T-cell (primary cell): Measurements from ENCODE around the gene EXOC3. TPM values are rescaled to one million over a fixed set of nuclear protein-coding genes. Genes with fewer than 3 reads are reported as not detected.

ENCODE experiments used
- ATAC-seq, 4 experiments: fragments of 200-7000 bp in 3 of 4; fragments of 150-1000 bp in 1 of 4; cut with Tn5 transposase; replicated peaks in 1 of 4; 1 replicate in 3 of 4; 2 replicates in 1 of 4; pipeline ENCODE4 v1.10.0; 2021; ENCODE audit warnings: moderate library complexity in 3 of 4, mild to moderate bottlenecking in 2 of 4, moderate number of reproducible peaks in 1 of 4
- CTCF ChIA-PET, 2 donors: fragments of 300-600 bp; sonication (Branson Sonifier 250); formaldehyde crosslinking; loops; one replicate each; lab custom pipeline; 2022; ENCODE audit warnings: antibody characterized with exemption in 2 of 2; lab: Charles Lee
- POLR2A ChIA-PET, 2 donors: fragments of 300-600 bp; sonication (Branson Sonifier 250); formaldehyde crosslinking; loops; one replicate each; lab custom pipeline; 2022; ENCODE audit warnings: antibody characterized with exemption in 2 of 2; lab: Charles Lee
- DNase-seq, 35 experiments: peaks; one replicate each; pipeline versions ENCODE4 v3.0.0 to v3.0.0-alpha.2; 2013 to 2023
- H3K27ac ChIP-seq: one replicate; pipeline ENCODE4 v1.5.1; 2013; ENCODE audit warnings: low read length
- H3K27me3 ChIP-seq, 2 experiments: replicated peaks in 1 of 2; 1 replicate in 1 of 2; 2 replicates in 1 of 2; pipeline versions ENCODE4 v1.6.1 to v1.7.0; 2013; ENCODE audit warnings: low read length in 1 of 2, mixed read lengths in 1 of 2; ENCODE audit not compliant: control insufficient read depth in 2 of 2, insufficient read depth in 2 of 2; ENCODE audit errors: extremely low read depth in 1 of 2
- H3K36me3 ChIP-seq, 2 donors: 1 replicate in 1 of 2; 2 replicates in 1 of 2; pipeline versions ENCODE4 v1.6.1 to v1.7.0; 2013; ENCODE audit warnings: low read length in 1 of 2; ENCODE audit not compliant: control insufficient read depth in 2 of 2, insufficient read depth in 1 of 2; ENCODE audit errors: extremely low read depth in 1 of 2
- H3K4me1 ChIP-seq, 2 experiments: 1 replicate in 1 of 2; 2 replicates in 1 of 2; pipeline versions ENCODE4 v1.6.1 to v1.7.0; 2013; ENCODE audit warnings: low read length in 2 of 2, mixed read lengths in 1 of 2; ENCODE audit not compliant: insufficient read depth in 2 of 2, control insufficient read depth in 1 of 2; ENCODE audit errors: extremely low read depth in 1 of 2
- H3K4me3 ChIP-seq, 2 donors: 1 replicate in 1 of 2; 2 replicates in 1 of 2; pipeline versions ENCODE4 v1.5.1 to v1.7.0; 2013; ENCODE audit warnings: mild to moderate bottlenecking in 2 of 2, low read length in 1 of 2, moderate library complexity in 1 of 2; ENCODE audit not compliant: control insufficient read depth in 1 of 2; ENCODE audit errors: extremely low read depth in 1 of 2
- H3K9me3 ChIP-seq: 2 replicates; pipeline ENCODE4 v1.7.0; 2013
- H3K27ac Mint-ChIP-seq, 2 donors: one replicate each; pipeline ENCODE4 v1.8.0; 2020 to 2021; ENCODE audit warnings: mild to moderate bottlenecking in 2 of 2, mixed read lengths in 2 of 2
- H3K27me3 Mint-ChIP-seq, 2 donors: one replicate each; pipeline ENCODE4 v1.8.0; 2021 to 2022; ENCODE audit warnings: mixed read lengths in 2 of 2
- H3K36me3 Mint-ChIP-seq: one replicate; pipeline ENCODE4 v1.8.0; 2021; ENCODE audit warnings: mixed read lengths
- H3K4me1 Mint-ChIP-seq, 3 donors: one replicate each; pipeline ENCODE4 v1.8.0; 2020 to 2022; ENCODE audit warnings: mixed read lengths in 3 of 3, mild to moderate bottlenecking in 1 of 3
- H3K4me3 Mint-ChIP-seq, 3 donors: one replicate each; pipeline ENCODE4 v1.8.0; 2020 to 2022; ENCODE audit warnings: mild to moderate bottlenecking in 3 of 3, mixed read lengths in 3 of 3, moderate library complexity in 3 of 3
- H3K9me3 Mint-ChIP-seq, 3 donors: one replicate each; pipeline ENCODE4 v1.8.0; 2020 to 2022; ENCODE audit warnings: mixed read lengths in 3 of 3
- WGBS: methylation state at CpG from one replicate; pipeline ENCODE4 v1.1.5; 2013; ENCODE audit warnings: missing lambda C conversion rate; ENCODE audit not compliant: insufficient coverage; 5-methylcytosine and 5-hydroxymethylcytosine counted together
- total RNA-seq, 35 experiments: library from RNA in 6 of 35; stranded (reverse) in 6 of 35; fragments of 120-200 nt in 1 of 35; gene quantifications; one replicate each; pipeline versions ENCODE4 v1.2.1 to v1.2.4 and lab custom pipeline; 2013 to 2026

EXOC3 gene
- 10 to 100 TPM; 81.6 to 99.8 (median 84.2) TPM for total RNA-seq
- 45.7 TPM for total RNA-seq (2013)
- total RNA-seq (lab: John Stamatoyannopoulos, UW): 62.4 to 108 (median 82.9) reads per million in 29 experiments

DNA sequence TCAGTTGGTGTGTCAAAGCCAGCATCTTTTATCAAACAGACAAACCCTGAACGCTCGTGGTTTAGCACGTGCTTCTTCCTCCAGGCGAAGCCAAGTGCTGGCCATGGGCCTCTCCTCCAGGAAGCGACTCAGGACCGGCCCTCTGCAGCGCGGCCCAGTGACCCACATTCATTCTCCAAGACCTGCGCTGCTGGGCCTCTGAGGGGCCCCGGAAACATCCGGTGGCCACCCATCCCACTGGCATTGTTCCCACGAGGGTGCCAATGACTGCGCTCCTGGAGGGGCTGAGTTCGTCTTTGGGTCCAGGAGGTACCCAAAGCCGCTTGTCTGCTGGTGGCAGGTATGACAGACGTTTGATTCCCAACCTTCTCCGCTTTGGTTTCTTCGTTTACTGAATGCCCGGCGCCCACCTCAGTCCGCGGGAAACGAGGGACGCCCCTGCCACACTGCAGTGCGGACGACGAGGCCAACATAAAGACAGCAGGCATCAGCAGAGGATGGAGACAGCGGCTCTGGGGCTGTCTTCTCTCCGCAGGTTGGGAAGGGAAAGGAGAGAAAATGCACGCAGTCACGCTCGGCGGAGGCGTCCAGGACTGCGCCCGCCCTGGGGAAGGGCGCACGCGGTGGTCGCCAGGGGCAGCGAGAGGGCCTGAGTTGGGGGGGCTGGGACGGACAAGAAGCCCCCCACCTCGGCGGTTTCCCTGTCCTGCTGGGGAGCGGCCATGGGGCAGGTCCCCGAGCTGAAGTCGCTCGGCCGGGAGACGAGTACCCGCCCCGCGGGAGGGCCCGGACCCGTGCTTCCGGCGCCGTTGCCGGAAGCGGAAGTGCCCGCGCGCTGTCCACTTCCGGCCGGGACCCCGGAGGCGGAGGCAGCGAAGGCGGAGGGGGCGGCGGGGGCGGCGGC, at the start of gene EXOC3:
Gene EXOC3 (plus strand): TSS at position 842 of the 904 bp plus-strand sequence. CDS start 3,030 bp downstream, outside the sequence.
- Mint-ChIP-seq H3K36me3 (peaks cover 8% of the 10 kb centered on the region), H3K4me3 (peak within 1 kb of the TSS; percentile 93 to 98 (median 94)), H3K4me1 (peaks cover 37 to 42% (median 42%) of the 10 kb centered on the region in 3 donors), H3K27me3 (no peaks in the 10 kb centered on the region), H3K27ac (peak within 1 kb of the TSS; percentile 95 to 98), H3K9me3 (no peaks in the 10 kb centered on the region)
- H3K4me1 ChIP-seq: peaks cover 0 to 24% of the 10 kb centered on the region in 2 experiments
- H3K9me3 ChIP-seq: no peaks in the 10 kb centered on the region
- ChIA-PET CTCF (no interaction called here), POLR2A (no interaction called here)
- peaks cover 0 to 6% of the 10 kb centered on the region in 2 experiments for H3K27me3 ChIP-seq
- DNase-seq (peak; percentile 43 to 84 (median 64)), ATAC-seq (peak; percentile 89 to 91 (median 90))
- peak within 1 kb of the TSS; percentile 70 to 88 for H3K4me3 ChIP-seq
- WGBS: 2% methylated on average over 57 of the region's 73 CpGs
- peak within 1 kb of the TSS; percentile 72 for H3K27ac ChIP-seq
- peaks cover 6 to 15% of the 10 kb centered on the region in 2 donors for H3K36me3 ChIP-seq

DNA sequence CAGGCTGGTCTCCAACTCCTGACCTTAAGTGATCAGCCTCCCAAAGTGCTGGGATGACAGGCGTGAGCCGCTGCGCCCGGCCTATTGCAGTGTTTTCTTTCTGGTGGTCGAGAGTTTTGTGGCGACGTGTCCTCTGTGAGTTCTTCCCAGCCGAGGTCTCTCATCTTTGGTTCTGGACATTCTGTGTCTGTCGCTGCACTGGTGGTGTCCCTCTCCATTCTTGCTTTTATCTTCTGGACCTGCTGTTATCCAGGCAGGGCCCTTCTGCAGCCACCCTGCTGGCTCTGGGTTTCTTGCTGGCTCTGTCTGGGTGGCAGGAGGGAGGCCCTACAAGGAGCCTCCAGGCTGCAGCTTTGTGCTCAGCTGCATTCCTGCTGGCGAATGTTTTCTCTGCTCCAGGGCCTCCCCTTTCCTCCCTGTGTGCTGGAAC, 49.1 kb upstream of the EXOC3 start:
- ChIA-PET POLR2A (no interaction called here), CTCF (no interaction called here)
- no peak for ATAC-seq
- Mint-ChIP-seq H3K27me3 (no peaks in the 10 kb centered on the region), H3K27ac (no peak overlapping the region), H3K4me1 (peaks cover 16 to 30% (median 24%) of the 10 kb centered on the region in 3 donors), H3K36me3 (no peaks in the 10 kb centered on the region), H3K4me3 (peak overlapping the region in 1 of 3 donors; percentile 70), H3K9me3 (no peaks in the 10 kb centered on the region)
- H3K27ac ChIP-seq: no peak overlapping the region
- peaks cover 0 to 10% of the 10 kb centered on the region in 2 experiments for H3K27me3 ChIP-seq
- peak in 1 of 35 experiments; percentile 5 for DNase-seq
- 99% methylated on average over 9 of the region's 10 CpGs for WGBS
- H3K36me3 ChIP-seq: no peaks in the 10 kb centered on the region
- peaks cover 9 to 12% of the 10 kb centered on the region in 2 experiments for H3K4me1 ChIP-seq
- H3K9me3 ChIP-seq: no peaks in the 10 kb centered on the region
- H3K4me3 ChIP-seq: no peak overlapping the region

DNA sequence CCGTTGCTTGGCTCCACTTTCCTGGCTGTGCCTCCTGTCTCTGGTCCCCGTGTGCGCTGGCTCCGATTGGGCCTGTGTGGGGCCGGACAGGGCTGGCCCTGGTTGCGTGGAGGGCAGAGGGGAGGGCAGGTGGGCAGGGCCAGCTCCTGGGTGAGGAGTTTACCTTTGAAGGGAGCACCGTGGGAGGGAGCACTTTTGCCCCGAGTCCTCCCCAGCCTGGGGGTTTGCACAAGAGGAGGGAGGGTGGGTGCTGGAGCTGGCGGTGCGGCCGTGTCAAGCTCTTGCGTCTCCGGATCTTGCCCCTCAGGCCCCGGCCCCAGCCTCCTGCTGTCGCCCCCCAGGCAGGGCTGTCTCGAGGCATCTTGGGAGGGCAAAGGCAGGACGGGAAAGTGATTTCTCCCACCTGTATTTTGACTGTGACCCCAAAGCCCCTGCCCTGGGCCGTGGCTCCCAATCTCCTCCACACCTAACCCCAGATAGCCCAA, 48.3 kb upstream of the EXOC3 start:
- ChIA-PET CTCF (no interaction called here), POLR2A (no interaction called here)
- H3K27ac ChIP-seq: no peak overlapping the region
- Mint-ChIP-seq H3K4me3 (no peak overlapping the region), H3K4me1 (peaks cover 16 to 30% (median 27%) of the 10 kb centered on the region in 3 donors), H3K27me3 (peaks cover 0 to 1% of the 10 kb centered on the region in 2 donors), H3K36me3 (no peaks in the 10 kb centered on the region), H3K27ac (no peak overlapping the region), H3K9me3 (no peaks in the 10 kb centered on the region)
- ATAC-seq (no peak), DNase-seq (peak in 1 of 35 experiments; percentile 4)
- no peak overlapping the region for H3K4me3 ChIP-seq
- peaks cover 9 to 15% of the 10 kb centered on the region in 2 experiments for H3K4me1 ChIP-seq
- H3K36me3 ChIP-seq: no peaks in the 10 kb centered on the region
- WGBS: 92% methylated on average over 18 of the region's 18 CpGs
- H3K27me3 ChIP-seq: peaks cover 0 to 16% of the 10 kb centered on the region in 2 experiments
- H3K9me3 ChIP-seq: no peaks in the 10 kb centered on the region

DNA sequence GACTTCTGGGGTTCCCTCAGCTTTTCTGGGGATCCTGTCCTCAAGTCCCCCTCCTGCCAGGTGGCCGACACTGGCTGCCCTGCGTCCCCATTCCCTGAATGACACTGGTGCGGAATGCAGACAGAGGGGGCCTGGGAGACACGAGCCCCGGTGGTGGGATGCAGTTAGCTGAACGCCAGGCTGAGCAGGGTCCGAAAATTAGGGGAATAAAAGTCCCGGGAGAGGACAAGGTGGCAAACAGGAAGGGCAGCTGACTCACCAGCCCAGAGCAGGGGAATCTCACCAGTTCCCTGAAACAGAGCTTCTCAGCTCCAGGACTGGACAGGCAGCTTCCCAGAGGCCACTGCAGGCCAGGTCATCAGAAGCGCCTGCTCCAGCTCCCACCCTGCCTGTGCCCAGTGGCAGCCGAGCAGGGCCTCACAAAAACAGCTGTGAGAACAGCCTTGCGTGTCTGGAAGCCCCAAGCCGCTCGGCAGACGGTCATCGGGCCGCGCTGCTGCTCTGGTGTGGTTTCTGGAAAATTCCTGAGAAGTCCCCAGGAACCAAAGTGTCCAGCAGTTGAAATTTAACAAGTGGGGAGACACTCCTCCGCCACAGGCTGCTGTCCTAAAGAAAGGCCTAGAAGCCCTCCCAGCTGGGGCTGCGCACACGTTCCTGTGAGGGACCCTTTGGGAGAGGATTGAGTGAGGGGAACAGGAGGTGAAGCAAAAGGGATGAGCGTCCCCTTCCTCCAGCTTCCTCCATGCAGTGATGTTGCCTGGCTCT, 47.6 kb upstream of the EXOC3 start:
- no peaks in the 10 kb centered on the region for H3K9me3 ChIP-seq
- H3K4me1 Mint-ChIP-seq: peaks cover 20 to 27% (median 27%) of the 10 kb centered on the region in 3 donors
- CTCF ChIA-PET: no interaction called here
- peaks cover 9 to 19% of the 10 kb centered on the region in 2 experiments for H3K4me1 ChIP-seq
- no peak overlapping the region for H3K4me3 Mint-ChIP-seq
- no peak overlapping the region for H3K27ac Mint-ChIP-seq
- no peak overlapping the region for H3K27ac ChIP-seq
- H3K36me3 Mint-ChIP-seq: no peaks in the 10 kb centered on the region
- no peak overlapping the region for H3K4me3 ChIP-seq
- H3K27me3 ChIP-seq: peaks cover 0 to 21% of the 10 kb centered on the region in 2 experiments
- DNase-seq (peak in 1 of 35 experiments; percentile 5), ATAC-seq (no peak)
- H3K9me3 Mint-ChIP-seq: no peaks in the 10 kb centered on the region
- H3K36me3 ChIP-seq: no peaks in the 10 kb centered on the region
- WGBS: 89% methylated on average over 21 of the region's 21 CpGs
- H3K27me3 Mint-ChIP-seq: peaks cover 3 to 7% of the 10 kb centered on the region in 2 donors
- POLR2A ChIA-PET: interaction anchor here in 1 of 2 donors (0.6 kb wide), 1 partner anchor 982 kb away, joined by 3 read pairs; no protein-coding TSS in a partner anchor

- ChIA-PET POLR2A (interaction anchor here in 1 of 2 donors (0.6 kb wide), 1 partner anchor 982 kb away, joined by 3 read pairs; no protein-coding TSS in a partner anchor), CTCF (no interaction called here)
- H3K9me3 ChIP-seq: no peaks in the 10 kb centered on the region
- H3K4me1 Mint-ChIP-seq: peaks cover 18 to 20% (median 20%) of the 10 kb centered on the region in 3 donors
- DNase-seq (peak in 1 of 35 experiments; percentile 5), ATAC-seq (no peak)
- H3K27me3 Mint-ChIP-seq: peaks cover 6 to 12% of the 10 kb centered on the region in 2 donors
- H3K36me3 Mint-ChIP-seq: no peaks in the 10 kb centered on the region
- H3K4me3 ChIP-seq: no peak overlapping the region
- H3K27ac ChIP-seq: no peak overlapping the region
- WGBS: 95% methylated on average over 6 of the region's 17 CpGs
- H3K4me3 Mint-ChIP-seq: no peak overlapping the region
- peaks cover 9 to 19% of the 10 kb centered on the region in 2 experiments for H3K4me1 ChIP-seq
- no peaks in the 10 kb centered on the region for H3K9me3 Mint-ChIP-seq
- peaks cover 0 to 26% of the 10 kb centered on the region in 2 experiments for H3K27me3 ChIP-seq
- no peaks in the 10 kb centered on the region for H3K36me3 ChIP-seq
- no peak overlapping the region for H3K27ac Mint-ChIP-seq
Measured at GRCh38 chr5:395921-396530, 47.0 kb upstream of the EXOC3 start.
